ENCODE data around the gene DUSP2. TPM values are rescaled to one million over a fixed set of nuclear protein-coding genes. Genes with fewer than 3 reads are reported as not detected.

The DUSP2 gene
- total and polyA plus RNA-seq, 8 donors, result 0.82 to 5.7 (median 1.7) TPM

- Histone ChIP-seq H3K36me3 (no peaks in the 10 kb centered on the region), H3K27ac (peak overlapping the region; percentile 48 to 74)
- DNase-seq, result peak in 2 of 4 donors; percentile 31 to 54
Observed at GRCh38 chr2:96146881-96147592, 1.8 kb upstream of the DUSP2 start.

GRCh38 chr2:96146153-96146880 is 1.1 kb upstream of the DUSP2 start:
- H3K27me3 ChIP-seq, result peaks cover 0 to 15% of the 10 kb centered on the region in 2 donors
- no peak for TF ChIP-seq CTCF (IDR thresholded peaks at IDR 0.05)
- H3K27ac ChIP-seq, result peak overlapping the region; percentile 48 to 74
- H3K36me3 ChIP-seq, result no peaks in the 10 kb centered on the region
- ATAC-seq (peak; percentile 54), DNase-seq (peak in 2 of 4 donors; percentile 87 to 94)
- H3K9me3 ChIP-seq, result no peaks in the 10 kb centered on the region
- H3K4me1 ChIP-seq, result peaks cover 7 to 60% of the 10 kb centered on the region in 2 donors
- peak overlapping the region in 1 of 2 donors; percentile 61 for H3K4me3 ChIP-seq
- intact Hi-C loops (cut with DNase I), result no loop called here

More at GRCh38 chr2:96146881-96147592, 1.8 kb upstream of the DUSP2 start:
- TF ChIP-seq CTCF (IDR thresholded peaks at IDR 0.05), result no peak
- peaks cover 0 to 15% of the 10 kb centered on the region in 2 donors for H3K27me3 ChIP-seq
- H3K9me3 ChIP-seq, result no peaks in the 10 kb centered on the region
- peaks cover 7 to 60% of the 10 kb centered on the region in 2 donors for H3K4me1 ChIP-seq
- ATAC-seq, result no peak
- no peak overlapping the region for H3K4me3 ChIP-seq
- intact Hi-C loops (cut with DNase I), result no loop called here

DNA sequence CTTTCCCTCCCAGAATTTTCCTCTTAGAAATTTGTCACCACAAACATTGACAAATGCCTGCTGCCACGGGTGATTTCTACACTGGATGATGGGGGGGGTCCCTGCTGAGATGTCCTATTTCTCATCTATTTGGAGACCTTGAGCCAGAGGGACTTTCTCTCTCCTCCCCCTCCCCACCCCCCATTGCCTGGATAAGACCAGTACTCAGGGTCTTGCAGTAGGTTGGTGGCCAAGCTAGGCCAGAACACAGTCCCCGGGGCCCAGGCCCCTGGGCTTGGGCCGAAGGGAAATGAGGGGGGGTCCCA is 560 bp upstream of the DUSP2 start:
- peak overlapping the region in 1 of 2 donors; percentile 61 for H3K4me3 ChIP-seq
- H3K27me3 ChIP-seq, result peaks cover 0 to 15% of the 10 kb centered on the region in 2 donors
- H3K4me1 ChIP-seq, result peaks cover 7 to 60% of the 10 kb centered on the region in 2 donors
- intact Hi-C loops (cut with DNase I), result no loop called here
- peak overlapping the region; percentile 48 to 74 for H3K27ac ChIP-seq
- no peak for DNase-seq
- H3K36me3 ChIP-seq, result no peaks in the 10 kb centered on the region
- no peak for TF ChIP-seq CTCF (IDR thresholded peaks at IDR 0.05)
- ATAC-seq, result no peak
- no peaks in the 10 kb centered on the region for H3K9me3 ChIP-seq

- Histone ChIP-seq H3K9me3 (no peaks in the 10 kb centered on the region), H3K4me1 (peaks cover 7 to 60% of the 10 kb centered on the region in 2 donors), H3K27me3 (peaks cover 0 to 15% of the 10 kb centered on the region in 2 donors), H3K27ac (peak overlapping the region in 1 of 2 donors; percentile 74), H3K4me3 (peak overlapping the region; percentile 47 to 61), H3K36me3 (no peaks in the 10 kb centered on the region)
- DNase-seq (peak in 1 of 4 donors; percentile 90), ATAC-seq (no peak)
- TF ChIP-seq CTCF (IDR thresholded peaks at IDR 0.05), result no peak
- intact Hi-C loops (cut with DNase I), result no loop called here
Observed at GRCh38 chr2:96144481-96145035, 682 bp downstream of the DUSP2 start.

Data from left lung (tissue), 10 donors.